MM.1S (cell line): ENCODE measurements around the gene CD209.

ENCODE experiments used
- CTCF ChIP-seq: fragments of 300-600 bp; sonication (generic); IDR thresholded peaks from 2 replicates; pipeline ENCODE4 v1.5.1; 2016; ENCODE audit warnings: antibody characterized with exemption, low read length, mixed read lengths
- EZH2 ChIP-seq: fragments of 300-600 bp; sonication (generic); optimal IDR thresholded peaks from 2 replicates; pipeline ENCODE3; 2017; ENCODE audit warnings: low read depth, mild to moderate bottlenecking, antibody characterized with exemption, low read length, mixed read lengths
- EZH2phosphoT487 ChIP-seq: fragments of 300-600 bp; sonication (generic); IDR thresholded peaks from 2 replicates; pipeline ENCODE4 v1.6.1; 2018; ENCODE audit warnings: antibody characterized with exemption, low read length

- TF ChIP-seq CTCF (no peak), EZH2 (no peak), EZH2phosphoT487 (no peak)
Measured at GRCh38 chr19:7731218-7731595, 16.1 kb downstream of the CD209 start.
